ENCODE measurements around the gene HORMAD2.

DNA sequence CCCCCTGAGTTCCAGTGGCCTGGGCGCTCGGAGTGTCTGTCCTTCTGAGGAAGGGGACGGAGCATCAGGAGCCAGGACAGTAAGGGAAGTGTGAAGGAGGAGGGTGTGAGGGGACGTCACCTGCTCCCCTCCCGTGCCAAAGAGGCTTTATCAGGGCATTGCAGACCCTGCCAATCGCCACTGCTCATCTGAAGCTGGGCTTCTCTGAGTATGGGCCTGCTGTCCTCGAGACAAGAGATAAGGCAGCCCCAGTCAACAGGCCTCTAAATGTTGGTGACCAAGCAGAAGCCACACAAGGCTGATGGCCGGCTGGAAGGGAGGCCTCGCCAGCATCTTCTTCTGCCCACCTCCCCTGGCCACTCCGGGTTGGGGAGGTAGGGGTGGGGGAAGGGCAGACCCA is 136.4 kb downstream of the HORMAD2 start:
- TF ChIP-seq, protein P1, sequence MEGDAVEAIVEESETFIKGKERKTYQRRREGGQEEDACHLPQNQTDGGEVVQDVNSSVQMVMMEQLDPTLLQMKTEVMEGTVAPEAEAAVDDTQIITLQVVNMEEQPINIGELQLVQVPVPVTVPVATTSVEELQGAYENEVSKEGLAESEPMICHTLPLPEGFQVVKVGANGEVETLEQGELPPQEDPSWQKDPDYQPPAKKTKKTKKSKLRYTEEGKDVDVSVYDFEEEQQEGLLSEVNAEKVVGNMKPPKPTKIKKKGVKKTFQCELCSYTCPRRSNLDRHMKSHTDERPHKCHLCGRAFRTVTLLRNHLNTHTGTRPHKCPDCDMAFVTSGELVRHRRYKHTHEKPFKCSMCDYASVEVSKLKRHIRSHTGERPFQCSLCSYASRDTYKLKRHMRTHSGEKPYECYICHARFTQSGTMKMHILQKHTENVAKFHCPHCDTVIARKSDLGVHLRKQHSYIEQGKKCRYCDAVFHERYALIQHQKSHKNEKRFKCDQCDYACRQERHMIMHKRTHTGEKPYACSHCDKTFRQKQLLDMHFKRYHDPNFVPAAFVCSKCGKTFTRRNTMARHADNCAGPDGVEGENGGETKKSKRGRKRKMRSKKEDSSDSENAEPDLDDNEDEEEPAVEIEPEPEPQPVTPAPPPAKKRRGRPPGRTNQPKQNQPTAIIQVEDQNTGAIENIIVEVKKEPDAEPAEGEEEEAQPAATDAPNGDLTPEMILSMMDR (IDR thresholded peaks at IDR 0.05): no peak
- no peak for TF ChIP-seq POLR2A (IDR thresholded peaks at IDR 0.05)
- no peak for TF ChIP-seq POLR2AphosphoS5 (IDR thresholded peaks at IDR 0.05)
- no peak for TF ChIP-seq EP300 (IDR thresholded peaks at IDR 0.05)
